HepG2 (cell line): Measurements from ENCODE around the gene C18orf63. TPM values are rescaled to one million over a fixed set of nuclear protein-coding genes. Genes with fewer than 3 reads are reported as not detected.

ENCODE experiments used
- CHCHD3 ChIP-seq: sonication (generic); formaldehyde crosslinking; IDR thresholded peaks from 2 replicates; pipeline ENCODE4 v1.8.0; 2022; ENCODE audit warnings: mild to moderate bottlenecking, missing genetic modification reagents, moderate library complexity
- MBD4 ChIP-seq: IDR thresholded peaks from 2 replicates; pipeline ENCODE4 v1.6.1; 2012; ENCODE audit warnings: low read length, inconsistent platforms, borderline replicate concordance
- MTERF4 ChIP-seq: sonication (generic); formaldehyde crosslinking; IDR thresholded peaks from 2 replicates; pipeline ENCODE4 v1.8.0; 2023; ENCODE audit warnings: mild to moderate bottlenecking, missing genetic modification reagents
- NCOA5 ChIP-seq: sonication (generic); formaldehyde crosslinking; IDR thresholded peaks from 2 replicates; pipeline ENCODE4 v1.4.0; 2020; ENCODE audit warnings: missing genetic modification reagents
- PRDM15 ChIP-seq: sonication (generic); formaldehyde crosslinking; IDR thresholded peaks from 2 replicates; pipeline ENCODE4 v1.4.0; 2020; ENCODE audit warnings: missing genetic modification reagents
- SMC3 ChIP-seq: IDR thresholded peaks from 2 replicates; pipeline ENCODE4 v1.6.1; 2011; ENCODE audit warnings: low read length, improper control_type of control experiment
- ZNF121 ChIP-seq: sonication (generic); formaldehyde crosslinking; IDR thresholded peaks from 2 replicates; pipeline ENCODE4 v1.5.0; 2020; ENCODE audit warnings: mild to moderate bottlenecking, missing genetic modification reagents
- ZNF24 ChIP-seq: fragments of 450-650 bp; IDR thresholded peaks from 2 replicates; pipeline ENCODE4 v1.6.1; 2017; ENCODE audit warnings: antibody characterized with exemption, mild to moderate bottlenecking
- ZNF251 ChIP-seq: sonication (generic); formaldehyde crosslinking; IDR thresholded peaks from 2 replicates; pipeline ENCODE4 v1.9.0; 2021; ENCODE audit warnings: mild to moderate bottlenecking, missing genetic modification reagents
- ZNF431 ChIP-seq: sonication (generic); formaldehyde crosslinking; IDR thresholded peaks from 2 replicates; pipeline ENCODE4 v1.9.0; 2022; ENCODE audit warnings: missing genetic modification reagents, low read depth, mild to moderate bottlenecking, borderline replicate concordance
- ZNF441 ChIP-seq: sonication (generic); formaldehyde crosslinking; IDR thresholded peaks from 2 replicates; pipeline ENCODE4 v1.7.0; 2021; ENCODE audit warnings: missing genetic modification reagents, borderline replicate concordance
- ZNF484 ChIP-seq: sonication (generic); formaldehyde crosslinking; IDR thresholded peaks from 2 replicates; pipeline ENCODE4 v1.5.1; 2020; ENCODE audit warnings: mild to moderate bottlenecking, low read depth, missing genetic modification reagents, borderline replicate concordance
- ZNF562 ChIP-seq: sonication (generic); formaldehyde crosslinking; IDR thresholded peaks from 2 replicates; pipeline ENCODE4 v1.8.0; 2022; ENCODE audit warnings: missing genetic modification reagents, borderline replicate concordance
- ZSCAN9 ChIP-seq: IDR thresholded peaks from 2 replicates; pipeline ENCODE4 v1.6.1; 2016; ENCODE audit warnings: borderline replicate concordance
- polyA plus RNA-seq, 8 experiments: library from polyadenylated mRNA; depleted of rRNA in 3 of 8; stranded (reverse) in 7 of 8; unstranded in 1 of 8; fragments of >200 nt; fragmentation: Illumina TruSeq in 4 of 8; extraction: Trizol in 4 of 8; gene quantifications; 2 replicates each; pipeline versions ENCODE4 v1.2.1 to v1.2.3, GENCODE V29; 2011 to 2016; ENCODE audit warnings: low read depth in 4 of 8, missing spikeins in 1 of 8, mixed read lengths in 1 of 8; ENCODE audit not compliant: insufficient read depth in 1 of 8
- total RNA-seq, 5 experiments: library from RNA; depleted of rRNA; stranded (reverse); fragments of >200 nt; fragmentation: Illumina TruSeq; extraction: Trizol; gene quantifications; 2 replicates each; pipeline ENCODE4 v1.2.3, GENCODE V29; 2016; ENCODE audit warnings: low read depth in 1 of 5
- TF ChIP-seq, protein P1 (sequence below): sonication (generic); formaldehyde crosslinking; IDR thresholded peaks from 2 replicates; pipeline ENCODE4 v1.8.0; 2022; ENCODE audit warnings: mild to moderate bottlenecking, missing genetic modification reagents
- TF ChIP-seq, protein P2 (sequence below): IDR thresholded peaks from 2 replicates; pipeline ENCODE4 v1.6.1; 2016; ENCODE audit warnings: missing compliant biosample characterization, missing genetic modification reagents, borderline replicate concordance
- TF ChIP-seq, protein P3 (sequence below): sonication (generic); formaldehyde crosslinking; IDR thresholded peaks from 2 replicates; pipeline ENCODE4 v1.4.0; 2020; ENCODE audit warnings: missing genetic modification reagents
- TF ChIP-seq, protein P4 (sequence below): sonication (generic); formaldehyde crosslinking; IDR thresholded peaks from 2 replicates; pipeline ENCODE4 v1.5.0; 2020; ENCODE audit warnings: mild to moderate bottlenecking, missing genetic modification reagents

Gene C18orf63
- total and polyA plus RNA-seq, 2 of the 13 experiments (the other 11 are each of a cell fraction or from before 2014, with no cell fraction given) = 0.01 TPM; not detected in 1

DNA sequence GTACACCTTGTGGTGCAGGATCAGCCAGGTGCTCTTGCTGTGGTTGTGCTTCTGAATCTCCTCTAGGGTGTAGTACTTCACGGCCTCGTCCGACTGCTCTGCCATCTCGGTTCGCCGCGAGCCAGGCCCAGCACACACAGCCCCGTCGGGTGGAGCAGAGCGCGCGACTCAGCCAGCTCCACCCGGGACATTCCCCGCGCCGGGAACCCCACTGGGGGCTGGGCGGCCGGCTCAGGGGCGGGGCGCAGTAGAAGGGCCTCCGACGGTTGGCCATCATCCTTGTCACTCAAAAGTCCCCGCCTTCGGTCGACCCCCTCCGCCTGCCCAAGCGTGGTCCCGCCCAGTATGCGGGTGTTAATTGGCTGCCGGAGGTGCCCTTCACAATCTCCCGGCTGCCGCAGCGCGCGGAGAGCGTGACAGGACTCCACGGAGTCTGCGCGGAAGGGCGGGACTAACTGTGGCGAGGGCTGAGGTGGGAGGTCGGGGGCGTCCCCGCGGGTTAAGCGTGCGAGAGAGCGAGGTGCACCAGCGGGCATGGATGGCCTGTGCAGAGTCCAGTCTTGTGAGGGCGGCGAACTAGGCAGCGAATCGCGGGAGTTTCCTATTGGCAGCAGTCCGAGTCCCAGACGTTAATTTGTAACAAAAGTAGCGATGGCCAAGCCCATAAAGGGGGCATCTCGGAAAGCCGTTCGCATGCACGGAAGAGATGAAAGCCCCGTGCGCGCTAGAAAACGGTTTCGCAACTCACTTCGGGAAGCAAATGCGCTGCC lies 23.7 kb upstream of the C18orf63 start, which contains the start of gene CYB5A (continued):
- TF ChIP-seq ZNF431 (no peak), ZNF441 (peak; percentile 88; the same call in 1 of the 2 replicates), ZNF251 (no peak), ZNF24 (no peak), SMC3 (no peak), ZNF562 (CRISPR knock-in tag) (no peak), ZNF484 (CRISPR knock-in tag) (no peak), PRDM15 (CRISPR knock-in tag) (no peak), MTERF4 (CRISPR knock-in tag) (no peak; the same call in 1 of the 2 replicates), NCOA5 (CRISPR knock-in tag) (no peak), ZSCAN9 (CRISPR knock-in tag) (no peak; the same call in 1 of the 2 replicates), ZNF121 (CRISPR knock-in tag) (0 out of 2 replicates have a peak, but pooled peaks have one; percentile 27), CHCHD3 (CRISPR knock-in tag) (no peak), MBD4 (no peak)
- TF ChIP-seq, protein P1, sequence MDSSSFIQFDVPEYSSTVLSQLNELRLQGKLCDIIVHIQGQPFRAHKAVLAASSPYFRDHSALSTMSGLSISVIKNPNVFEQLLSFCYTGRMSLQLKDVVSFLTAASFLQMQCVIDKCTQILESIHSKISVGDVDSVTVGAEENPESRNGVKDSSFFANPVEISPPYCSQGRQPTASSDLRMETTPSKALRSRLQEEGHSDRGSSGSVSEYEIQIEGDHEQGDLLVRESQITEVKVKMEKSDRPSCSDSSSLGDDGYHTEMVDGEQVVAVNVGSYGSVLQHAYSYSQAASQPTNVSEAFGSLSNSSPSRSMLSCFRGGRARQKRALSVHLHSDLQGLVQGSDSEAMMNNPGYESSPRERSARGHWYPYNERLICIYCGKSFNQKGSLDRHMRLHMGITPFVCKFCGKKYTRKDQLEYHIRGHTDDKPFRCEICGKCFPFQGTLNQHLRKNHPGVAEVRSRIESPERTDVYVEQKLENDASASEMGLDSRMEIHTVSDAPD (CRISPR knock-in tag) = no peak
- TF ChIP-seq, protein P2, sequence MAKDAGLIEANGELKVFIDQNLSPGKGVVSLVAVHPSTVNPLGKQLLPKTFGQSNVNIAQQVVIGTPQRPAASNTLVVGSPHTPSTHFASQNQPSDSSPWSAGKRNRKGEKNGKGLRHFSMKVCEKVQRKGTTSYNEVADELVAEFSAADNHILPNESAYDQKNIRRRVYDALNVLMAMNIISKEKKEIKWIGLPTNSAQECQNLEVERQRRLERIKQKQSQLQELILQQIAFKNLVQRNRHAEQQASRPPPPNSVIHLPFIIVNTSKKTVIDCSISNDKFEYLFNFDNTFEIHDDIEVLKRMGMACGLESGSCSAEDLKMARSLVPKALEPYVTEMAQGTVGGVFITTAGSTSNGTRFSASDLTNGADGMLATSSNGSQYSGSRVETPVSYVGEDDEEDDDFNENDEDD = peak; percentile 52; the same call in 1 of the 2 replicates
- TF ChIP-seq, protein P3, sequence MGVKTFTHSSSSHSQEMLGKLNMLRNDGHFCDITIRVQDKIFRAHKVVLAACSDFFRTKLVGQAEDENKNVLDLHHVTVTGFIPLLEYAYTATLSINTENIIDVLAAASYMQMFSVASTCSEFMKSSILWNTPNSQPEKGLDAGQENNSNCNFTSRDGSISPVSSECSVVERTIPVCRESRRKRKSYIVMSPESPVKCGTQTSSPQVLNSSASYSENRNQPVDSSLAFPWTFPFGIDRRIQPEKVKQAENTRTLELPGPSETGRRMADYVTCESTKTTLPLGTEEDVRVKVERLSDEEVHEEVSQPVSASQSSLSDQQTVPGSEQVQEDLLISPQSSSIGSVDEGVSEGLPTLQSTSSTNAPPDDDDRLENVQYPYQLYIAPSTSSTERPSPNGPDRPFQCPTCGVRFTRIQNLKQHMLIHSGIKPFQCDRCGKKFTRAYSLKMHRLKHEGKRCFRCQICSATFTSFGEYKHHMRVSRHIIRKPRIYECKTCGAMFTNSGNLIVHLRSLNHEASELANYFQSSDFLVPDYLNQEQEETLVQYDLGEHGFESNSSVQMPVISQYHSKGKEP (CRISPR knock-in tag) = no peak
- TF ChIP-seq, protein P4, sequence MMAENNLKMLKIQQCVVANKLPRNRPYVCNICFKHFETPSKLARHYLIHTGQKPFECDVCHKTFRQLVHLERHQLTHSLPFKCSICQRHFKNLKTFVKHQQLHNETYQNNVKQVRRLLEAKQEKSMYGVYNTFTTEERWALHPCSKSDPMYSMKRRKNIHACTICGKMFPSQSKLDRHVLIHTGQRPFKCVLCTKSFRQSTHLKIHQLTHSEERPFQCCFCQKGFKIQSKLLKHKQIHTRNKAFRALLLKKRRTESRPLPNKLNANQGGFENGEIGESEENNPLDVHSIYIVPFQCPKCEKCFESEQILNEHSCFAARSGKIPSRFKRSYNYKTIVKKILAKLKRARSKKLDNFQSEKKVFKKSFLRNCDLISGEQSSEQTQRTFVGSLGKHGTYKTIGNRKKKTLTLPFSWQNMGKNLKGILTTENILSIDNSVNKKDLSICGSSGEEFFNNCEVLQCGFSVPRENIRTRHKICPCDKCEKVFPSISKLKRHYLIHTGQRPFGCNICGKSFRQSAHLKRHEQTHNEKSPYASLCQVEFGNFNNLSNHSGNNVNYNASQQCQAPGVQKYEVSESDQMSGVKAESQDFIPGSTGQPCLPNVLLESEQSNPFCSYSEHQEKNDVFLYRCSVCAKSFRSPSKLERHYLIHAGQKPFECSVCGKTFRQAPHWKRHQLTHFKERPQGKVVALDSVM (CRISPR knock-in tag) = 0 out of 2 replicates have a peak, but pooled peaks have one; percentile 31
